GM23338 (cell line): ENCODE results near the gene MMP15.

Source experiments
- EZH2 ChIP-seq: fragments of 200-600 bp; sonication (generic); IDR thresholded peaks from one replicate; pipeline ENCODE4 v1.8.0; 2017; ENCODE audit warnings: antibody characterized with exemption, mild to moderate bottlenecking, low read depth; ENCODE audit not compliant: unreplicated experiment
- NANOG ChIP-seq: IDR thresholded peaks from 2 replicates; pipeline ENCODE4 v1.6.1; 2016; ENCODE audit warnings: antibody characterized with exemption, borderline replicate concordance
- TF ChIP-seq, protein P1 (sequence below), 2 experiments: fragments of 200-600 bp in 1 of 2; sonication (generic) in 1 of 2; conservative IDR thresholded peaks; 2 replicates each; pipeline versions ENCODE4 v1.5.1 to v1.6.1; 2016 to 2017; ENCODE audit warnings: antibody characterized with exemption in 2 of 2, low read depth in 2 of 2, mild to moderate bottlenecking in 2 of 2, moderate library complexity in 1 of 2
- TF ChIP-seq, protein P2 (sequence below): IDR thresholded peaks from one replicate; pipeline ENCODE4 v1.6.1; 2018; ENCODE audit warnings: antibody characterized with exemption; ENCODE audit not compliant: unreplicated experiment

DNA sequence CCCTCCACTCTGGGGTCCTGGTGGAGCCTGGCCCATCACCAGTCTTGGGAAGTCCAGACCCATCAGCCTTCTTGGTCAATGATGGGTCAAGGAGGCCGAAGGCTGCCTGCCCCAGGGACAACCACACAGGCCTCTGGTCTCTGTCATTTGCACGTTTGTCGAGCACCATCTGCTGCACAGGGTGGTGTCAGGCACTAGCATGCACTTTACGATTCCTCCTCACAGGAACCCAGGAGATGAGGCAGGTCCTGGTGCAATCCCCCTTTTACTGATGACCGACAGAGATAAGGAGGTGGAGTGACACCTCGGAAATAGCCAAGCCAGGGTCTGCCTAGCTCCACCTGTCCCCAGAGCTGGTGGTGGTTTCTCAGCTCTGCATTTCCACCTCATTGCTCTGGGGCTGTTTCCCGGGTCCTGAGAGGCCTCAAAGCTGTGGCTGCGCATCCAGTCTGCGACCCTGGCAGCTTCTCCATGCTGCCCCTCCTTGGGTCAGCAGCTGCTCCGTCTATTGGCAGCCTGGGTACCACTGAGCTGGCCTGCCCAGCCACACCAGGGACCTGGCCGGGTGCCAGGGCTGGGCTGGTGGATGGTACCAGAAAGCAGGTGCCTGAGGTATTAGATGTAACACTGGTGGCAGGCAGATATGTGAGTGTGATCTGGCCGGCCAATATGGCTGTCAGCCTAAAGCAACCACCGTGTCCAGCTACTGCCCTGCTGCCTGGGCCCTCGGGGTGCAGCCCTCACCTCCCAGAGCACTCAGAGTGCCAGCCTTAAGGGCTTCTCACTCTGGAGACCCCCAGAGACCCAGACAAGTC, 10.0 kb downstream of the MMP15 start:
- TF ChIP-seq, protein P1, sequence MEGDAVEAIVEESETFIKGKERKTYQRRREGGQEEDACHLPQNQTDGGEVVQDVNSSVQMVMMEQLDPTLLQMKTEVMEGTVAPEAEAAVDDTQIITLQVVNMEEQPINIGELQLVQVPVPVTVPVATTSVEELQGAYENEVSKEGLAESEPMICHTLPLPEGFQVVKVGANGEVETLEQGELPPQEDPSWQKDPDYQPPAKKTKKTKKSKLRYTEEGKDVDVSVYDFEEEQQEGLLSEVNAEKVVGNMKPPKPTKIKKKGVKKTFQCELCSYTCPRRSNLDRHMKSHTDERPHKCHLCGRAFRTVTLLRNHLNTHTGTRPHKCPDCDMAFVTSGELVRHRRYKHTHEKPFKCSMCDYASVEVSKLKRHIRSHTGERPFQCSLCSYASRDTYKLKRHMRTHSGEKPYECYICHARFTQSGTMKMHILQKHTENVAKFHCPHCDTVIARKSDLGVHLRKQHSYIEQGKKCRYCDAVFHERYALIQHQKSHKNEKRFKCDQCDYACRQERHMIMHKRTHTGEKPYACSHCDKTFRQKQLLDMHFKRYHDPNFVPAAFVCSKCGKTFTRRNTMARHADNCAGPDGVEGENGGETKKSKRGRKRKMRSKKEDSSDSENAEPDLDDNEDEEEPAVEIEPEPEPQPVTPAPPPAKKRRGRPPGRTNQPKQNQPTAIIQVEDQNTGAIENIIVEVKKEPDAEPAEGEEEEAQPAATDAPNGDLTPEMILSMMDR (conservative IDR thresholded peaks at IDR 0.05; ENCODE audit: low read depth in 2 of 2), result no peak
- no peak for TF ChIP-seq EZH2
- TF ChIP-seq, protein P2, sequence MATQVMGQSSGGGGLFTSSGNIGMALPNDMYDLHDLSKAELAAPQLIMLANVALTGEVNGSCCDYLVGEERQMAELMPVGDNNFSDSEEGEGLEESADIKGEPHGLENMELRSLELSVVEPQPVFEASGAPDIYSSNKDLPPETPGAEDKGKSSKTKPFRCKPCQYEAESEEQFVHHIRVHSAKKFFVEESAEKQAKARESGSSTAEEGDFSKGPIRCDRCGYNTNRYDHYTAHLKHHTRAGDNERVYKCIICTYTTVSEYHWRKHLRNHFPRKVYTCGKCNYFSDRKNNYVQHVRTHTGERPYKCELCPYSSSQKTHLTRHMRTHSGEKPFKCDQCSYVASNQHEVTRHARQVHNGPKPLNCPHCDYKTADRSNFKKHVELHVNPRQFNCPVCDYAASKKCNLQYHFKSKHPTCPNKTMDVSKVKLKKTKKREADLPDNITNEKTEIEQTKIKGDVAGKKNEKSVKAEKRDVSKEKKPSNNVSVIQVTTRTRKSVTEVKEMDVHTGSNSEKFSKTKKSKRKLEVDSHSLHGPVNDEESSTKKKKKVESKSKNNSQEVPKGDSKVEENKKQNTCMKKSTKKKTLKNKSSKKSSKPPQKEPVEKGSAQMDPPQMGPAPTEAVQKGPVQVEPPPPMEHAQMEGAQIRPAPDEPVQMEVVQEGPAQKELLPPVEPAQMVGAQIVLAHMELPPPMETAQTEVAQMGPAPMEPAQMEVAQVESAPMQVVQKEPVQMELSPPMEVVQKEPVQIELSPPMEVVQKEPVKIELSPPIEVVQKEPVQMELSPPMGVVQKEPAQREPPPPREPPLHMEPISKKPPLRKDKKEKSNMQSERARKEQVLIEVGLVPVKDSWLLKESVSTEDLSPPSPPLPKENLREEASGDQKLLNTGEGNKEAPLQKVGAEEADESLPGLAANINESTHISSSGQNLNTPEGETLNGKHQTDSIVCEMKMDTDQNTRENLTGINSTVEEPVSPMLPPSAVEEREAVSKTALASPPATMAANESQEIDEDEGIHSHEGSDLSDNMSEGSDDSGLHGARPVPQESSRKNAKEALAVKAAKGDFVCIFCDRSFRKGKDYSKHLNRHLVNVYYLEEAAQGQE, result no peak
- TF ChIP-seq NANOG, result no peak
